ENCODE results near the gene CNOT6.
"Not testable (repeated sequence)": the region's sequence is repeated elsewhere in the genome, so short reads cannot be mapped to it uniquely, and the experiment has no call there.

The CNOT6 gene

DNA sequence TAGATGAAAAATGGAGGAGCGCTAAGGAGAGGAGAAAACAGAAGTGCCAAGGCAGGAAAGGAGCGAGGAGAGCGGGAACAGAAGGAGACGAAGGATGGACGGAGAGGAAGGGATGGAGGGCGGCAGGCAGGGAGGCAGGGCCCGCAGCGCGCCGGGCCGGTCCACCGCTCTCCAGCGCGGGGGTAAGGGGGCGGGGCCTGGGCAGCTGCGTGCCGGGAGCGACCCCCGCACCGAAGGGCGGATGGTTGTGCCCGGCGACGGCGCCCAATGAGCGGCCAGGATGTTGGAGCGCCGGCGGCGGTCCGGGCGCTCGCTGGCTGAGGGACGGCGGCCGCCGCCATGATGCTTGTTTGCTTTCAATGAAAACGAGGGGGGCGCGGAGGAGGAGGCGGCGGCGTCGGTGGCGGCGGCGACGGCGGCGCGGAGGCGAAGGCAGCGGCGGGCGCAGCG lies at the start of gene CNOT6:
Gene CNOT6 (plus strand): TSS at position 320 of the 450 bp plus-strand sequence. CDS start 34,898 bp downstream, outside the sequence.
- ChIA-PET POLR2A (no interaction called here), CTCF (no interaction called here)
- no peak for TF ChIP-seq CTCF (IDR thresholded peaks at IDR 0.05; ENCODE audit: control extremely low read depth, extremely low read depth, low read depth, missing control alignments)
- DNase-seq (ENCODE audit: extremely low spot score), result peak; percentile 99

DNA sequence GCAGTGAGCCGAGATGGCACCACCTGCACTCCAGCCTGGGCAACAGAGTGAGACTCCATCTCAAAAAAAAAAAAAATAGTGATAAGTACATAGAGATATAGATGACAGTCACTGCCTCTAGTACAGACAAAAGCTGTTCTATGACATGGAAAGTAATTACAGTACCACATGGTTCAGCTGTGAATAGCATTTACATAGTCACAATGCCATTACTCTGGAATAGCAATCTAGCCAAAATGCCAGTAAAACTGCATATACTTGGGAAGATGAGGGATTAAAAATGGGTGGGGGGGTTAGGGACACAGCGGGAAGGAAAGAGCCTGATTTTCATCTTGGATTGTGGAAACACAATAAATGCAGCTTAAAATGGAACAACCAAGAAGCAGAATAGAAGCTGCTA lies 39.4 kb upstream of the CNOT6 start:
- no peak for DNase-seq (ENCODE audit: extremely low spot score)
- TF ChIP-seq CTCF (IDR thresholded peaks at IDR 0.05; ENCODE audit: control extremely low read depth, extremely low read depth, low read depth, missing control alignments), result no peak
- ChIA-PET CTCF (interaction anchor here (1.4 kb wide), 1 partner anchor 126 kb away, joined by 3 read pairs; no protein-coding TSS in a partner anchor), POLR2A (no interaction called here)

- POLR2A ChIA-PET, result no interaction called here
- no peak for TF ChIP-seq CTCF (IDR thresholded peaks at IDR 0.05; ENCODE audit: control extremely low read depth, extremely low read depth, low read depth, missing control alignments)
- DNase-seq (ENCODE audit: extremely low spot score), result no peak
- CTCF ChIA-PET, result interaction anchor here (1.8 kb wide), 1 partner anchor 15 kb away, joined by 11 read pairs; no protein-coding TSS in a partner anchor
Measured at GRCh38 chr5:180455872-180456271, 38.3 kb upstream of the CNOT6 start.

DNA sequence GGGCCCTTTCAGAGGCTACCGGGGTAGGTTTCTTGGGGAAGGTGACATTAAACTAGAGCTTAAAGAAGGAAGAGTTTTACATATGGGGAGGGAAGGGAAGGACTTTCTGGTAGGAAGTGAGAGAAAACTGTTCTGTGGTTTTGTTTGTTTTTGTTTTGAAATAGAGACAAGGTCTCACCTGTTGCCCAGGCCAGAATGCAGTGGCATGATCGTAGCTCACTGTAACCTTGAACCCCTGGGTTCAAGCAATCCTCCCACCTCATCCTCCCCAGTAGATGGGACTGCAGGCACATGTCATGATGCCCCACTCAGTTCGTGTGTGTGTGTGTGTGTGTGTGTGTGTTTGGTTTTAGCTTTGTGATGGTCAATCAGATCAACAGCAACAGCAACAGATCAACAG lies 37.4 kb upstream of the CNOT6 start:
- POLR2A ChIA-PET, result no interaction called here
- TF ChIP-seq CTCF (IDR thresholded peaks at IDR 0.05; ENCODE audit: control extremely low read depth, extremely low read depth, low read depth, missing control alignments), result no peak
- DNase-seq (ENCODE audit: extremely low spot score), result no peak
- CTCF ChIA-PET, result interaction anchor here (0.6 to 1.8 kb wide), 2 partner anchors 14 to 151 kb away, joined by 3 to 11 read pairs; no protein-coding TSS in a partner anchor

DNA sequence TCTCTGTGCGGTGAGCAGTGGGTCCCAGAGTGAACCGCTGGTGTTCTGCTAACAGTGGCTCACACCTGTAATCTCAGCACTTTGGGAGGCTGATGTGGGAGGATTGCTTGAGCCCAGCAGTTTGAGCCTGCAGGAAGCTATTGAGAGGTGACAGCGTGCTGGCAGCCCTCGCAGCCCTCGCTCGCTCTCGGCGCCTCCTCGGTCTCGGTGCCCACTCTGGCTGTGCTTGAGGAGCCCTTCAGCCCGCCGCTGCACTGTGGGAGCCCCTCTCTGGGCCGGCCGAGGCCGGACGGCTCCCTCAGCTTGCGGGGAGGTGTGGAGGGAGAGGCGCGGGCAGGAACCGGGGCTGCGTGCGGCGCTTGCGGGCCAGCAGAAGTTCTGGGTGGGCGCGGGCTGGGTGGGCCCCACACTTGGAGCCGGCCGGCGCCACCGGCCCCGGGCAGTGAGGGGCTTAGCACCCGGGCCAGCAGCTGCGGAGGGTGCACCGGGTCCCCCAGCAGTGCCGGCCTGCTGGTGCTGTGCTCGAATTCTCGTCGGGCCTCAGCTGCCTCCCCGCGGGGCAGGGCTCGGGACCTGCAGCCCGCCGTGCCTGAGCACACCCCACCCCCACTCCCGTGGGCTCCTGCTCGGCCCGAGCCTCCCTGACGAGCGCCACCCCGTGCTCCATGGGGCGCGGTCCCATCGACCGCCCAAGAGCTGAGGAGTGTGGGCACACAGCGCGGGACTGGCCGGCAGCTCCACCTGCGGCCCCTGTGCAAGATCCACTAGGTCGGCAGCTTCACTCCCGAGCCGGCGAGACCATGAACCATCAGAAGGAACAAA lies 35.1 kb upstream of the CNOT6 start:
- DNase-seq (ENCODE audit: extremely low spot score); POLR2A ChIA-PET: not testable (repeated sequence)
- CTCF ChIA-PET, result interaction anchor here (1.9 kb wide), 1 partner anchor 13 kb away, joined by 6 read pairs; no protein-coding TSS in a partner anchor

GRCh38 chr5:180459674-180460142 lies 34.5 kb upstream of the CNOT6 start:
- POLR2A ChIA-PET, result not testable (repeated sequence)
- CTCF ChIA-PET, result interaction anchor here (1.1 to 5.1 kb wide), 2 partner anchors 12 to 13 kb away, joined by 3 to 31 read pairs; no protein-coding TSS in a partner anchor

GRCh38 chr5:180460834-180461233 lies 33.3 kb upstream of the CNOT6 start:
- no peak for TF ChIP-seq CTCF (IDR thresholded peaks at IDR 0.05; ENCODE audit: control extremely low read depth, extremely low read depth, low read depth, missing control alignments)
- CTCF ChIA-PET, result interaction anchor here (0.8 to 5.1 kb wide), 3 partner anchors 9 to 14 kb away, joined by 3 to 31 read pairs (median 4); no protein-coding TSS in a partner anchor
- POLR2A ChIA-PET, result no interaction called here
- DNase-seq (ENCODE audit: extremely low spot score), result no peak

More at GRCh38 chr5:180459674-180460142, 34.5 kb upstream of the CNOT6 start:
- not testable (repeated sequence) for DNase-seq (ENCODE audit: extremely low spot score)
